Liver (tissue), 3 donors: ENCODE measurements around the gene SPATC1L.

Experiments
- EGR1 ChIP-seq, 2 donors: IDR thresholded peaks; 2 replicates each; pipeline ENCODE4 v1.6.1; 2016 to 2018; ENCODE audit warnings: antibody characterized with exemption in 2 of 2, low read depth in 2 of 2
- GABPA ChIP-seq, 2 donors: IDR thresholded peaks in 1 of 2; conservative IDR thresholded peaks in 1 of 2; 2 replicates each; pipeline ENCODE4 v1.6.1; 2016; ENCODE audit warnings: antibody characterized with exemption in 2 of 2, mild to moderate bottlenecking in 1 of 2, moderate library complexity in 1 of 2
- JUND ChIP-seq, 2 donors: IDR thresholded peaks; 2 replicates each; pipeline ENCODE4 v1.6.1; 2016; ENCODE audit warnings: antibody characterized with exemption in 2 of 2
- RAD21 ChIP-seq, 2 donors: IDR thresholded peaks; 2 replicates each; pipeline ENCODE4 v1.6.1; 2016; ENCODE audit warnings: antibody characterized with exemption in 2 of 2, mild to moderate bottlenecking in 2 of 2
- TAF1 ChIP-seq: conservative IDR thresholded peaks from 2 replicates; pipeline ENCODE4 v1.6.1; 2016; ENCODE audit warnings: antibody characterized with exemption, mild to moderate bottlenecking
- YY1 ChIP-seq: IDR thresholded peaks from 2 replicates; pipeline ENCODE4 v1.6.1; 2016; ENCODE audit warnings: antibody characterized with exemption, mild to moderate bottlenecking
- TF ChIP-seq, protein P1 (sequence below): fragments of 150-350 bp; IDR thresholded peaks from 2 replicates; pipeline ENCODE4 v1.5.1; 2017; ENCODE audit warnings: improper control_type of control experiment, low read depth, low read length; ENCODE audit not compliant: missing input control
- donor health status: healthy.
- donor health status: healthy.

DNA sequence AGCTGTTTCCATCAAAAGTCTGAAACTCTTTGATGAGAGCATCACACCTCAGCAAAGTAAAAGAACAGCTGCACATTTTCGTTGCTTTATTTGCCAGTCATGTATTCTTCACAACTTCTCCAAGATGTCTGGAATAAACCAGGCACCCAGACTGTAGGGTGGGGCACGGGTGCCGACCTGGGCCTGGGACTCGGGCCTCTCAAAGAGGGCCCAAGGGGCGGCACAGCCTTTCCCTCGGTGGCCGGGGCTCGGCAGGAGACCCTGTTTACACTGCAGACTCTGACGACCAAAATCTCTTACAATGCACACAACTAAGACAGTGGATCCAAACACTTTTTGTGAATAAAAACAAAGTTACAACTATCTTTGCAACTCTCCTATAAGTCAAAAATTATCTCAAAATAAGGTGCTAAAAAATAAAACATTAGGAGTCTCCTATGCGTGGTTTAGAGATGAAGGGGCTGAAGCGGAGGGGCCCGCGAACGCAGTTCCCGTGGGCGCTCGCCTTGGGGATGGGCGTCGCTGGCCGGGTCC lies 43.6 kb upstream of the SPATC1L start:
- no peak for TF ChIP-seq EGR1 (IDR thresholded peaks at IDR 0.05; ENCODE audit: low read depth in 2 of 2)
- no peak for TF ChIP-seq TAF1
- TF ChIP-seq GABPA (IDR thresholded peaks at IDR 0.05 in 1 of 2, conservative IDR thresholded peaks at IDR 0.05 in 1 of 2), result no peak
- TF ChIP-seq, protein P1, sequence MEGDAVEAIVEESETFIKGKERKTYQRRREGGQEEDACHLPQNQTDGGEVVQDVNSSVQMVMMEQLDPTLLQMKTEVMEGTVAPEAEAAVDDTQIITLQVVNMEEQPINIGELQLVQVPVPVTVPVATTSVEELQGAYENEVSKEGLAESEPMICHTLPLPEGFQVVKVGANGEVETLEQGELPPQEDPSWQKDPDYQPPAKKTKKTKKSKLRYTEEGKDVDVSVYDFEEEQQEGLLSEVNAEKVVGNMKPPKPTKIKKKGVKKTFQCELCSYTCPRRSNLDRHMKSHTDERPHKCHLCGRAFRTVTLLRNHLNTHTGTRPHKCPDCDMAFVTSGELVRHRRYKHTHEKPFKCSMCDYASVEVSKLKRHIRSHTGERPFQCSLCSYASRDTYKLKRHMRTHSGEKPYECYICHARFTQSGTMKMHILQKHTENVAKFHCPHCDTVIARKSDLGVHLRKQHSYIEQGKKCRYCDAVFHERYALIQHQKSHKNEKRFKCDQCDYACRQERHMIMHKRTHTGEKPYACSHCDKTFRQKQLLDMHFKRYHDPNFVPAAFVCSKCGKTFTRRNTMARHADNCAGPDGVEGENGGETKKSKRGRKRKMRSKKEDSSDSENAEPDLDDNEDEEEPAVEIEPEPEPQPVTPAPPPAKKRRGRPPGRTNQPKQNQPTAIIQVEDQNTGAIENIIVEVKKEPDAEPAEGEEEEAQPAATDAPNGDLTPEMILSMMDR, result no peak
- no peak for TF ChIP-seq JUND (IDR thresholded peaks at IDR 0.05)
- no peak for TF ChIP-seq YY1
- no peak for TF ChIP-seq RAD21 (IDR thresholded peaks at IDR 0.05)
